ENCODE measurements around the gene ARAP1.
A peak's percentile ranks its signal among the peaks of the same experiment; 100 is the strongest.

Gene ARAP1

DNA sequence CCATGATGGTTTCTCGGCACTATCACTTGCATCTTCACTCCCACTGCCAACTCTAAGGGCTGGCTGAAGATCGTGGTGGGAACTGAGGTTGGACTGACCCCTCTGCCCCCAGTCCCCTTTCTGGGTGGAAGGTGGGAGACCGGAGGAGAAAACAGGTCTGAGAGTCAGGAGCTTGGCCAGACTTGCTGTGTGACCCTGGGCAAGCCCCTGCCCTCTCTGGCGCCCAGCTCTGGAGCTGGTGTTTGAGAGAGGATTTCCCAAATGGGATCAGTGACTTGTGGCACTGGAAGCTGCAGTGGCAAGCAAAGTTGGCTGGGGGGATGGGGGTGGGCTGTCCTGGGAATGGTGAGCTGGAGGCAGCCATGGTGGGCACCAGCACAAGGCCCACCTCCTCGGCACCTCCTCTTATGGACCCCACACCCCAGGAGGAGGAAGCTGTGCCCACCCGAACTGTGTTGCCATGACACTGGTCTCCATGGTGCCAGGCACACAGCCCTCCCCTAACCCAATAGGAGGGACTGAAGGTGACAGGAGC lies 71.5 kb downstream of the ARAP1 start:
- TF ChIP-seq, protein P1, sequence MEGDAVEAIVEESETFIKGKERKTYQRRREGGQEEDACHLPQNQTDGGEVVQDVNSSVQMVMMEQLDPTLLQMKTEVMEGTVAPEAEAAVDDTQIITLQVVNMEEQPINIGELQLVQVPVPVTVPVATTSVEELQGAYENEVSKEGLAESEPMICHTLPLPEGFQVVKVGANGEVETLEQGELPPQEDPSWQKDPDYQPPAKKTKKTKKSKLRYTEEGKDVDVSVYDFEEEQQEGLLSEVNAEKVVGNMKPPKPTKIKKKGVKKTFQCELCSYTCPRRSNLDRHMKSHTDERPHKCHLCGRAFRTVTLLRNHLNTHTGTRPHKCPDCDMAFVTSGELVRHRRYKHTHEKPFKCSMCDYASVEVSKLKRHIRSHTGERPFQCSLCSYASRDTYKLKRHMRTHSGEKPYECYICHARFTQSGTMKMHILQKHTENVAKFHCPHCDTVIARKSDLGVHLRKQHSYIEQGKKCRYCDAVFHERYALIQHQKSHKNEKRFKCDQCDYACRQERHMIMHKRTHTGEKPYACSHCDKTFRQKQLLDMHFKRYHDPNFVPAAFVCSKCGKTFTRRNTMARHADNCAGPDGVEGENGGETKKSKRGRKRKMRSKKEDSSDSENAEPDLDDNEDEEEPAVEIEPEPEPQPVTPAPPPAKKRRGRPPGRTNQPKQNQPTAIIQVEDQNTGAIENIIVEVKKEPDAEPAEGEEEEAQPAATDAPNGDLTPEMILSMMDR (IDR thresholded peaks at IDR 0.05; ENCODE audit: low read depth, low read length, missing control alignments), result no peak
- H3K36me3 ChIP-seq (replicated peaks), result no peaks in the 10 kb centered on the region
- peaks cover 42% of the 10 kb centered on the region for H3K27me3 ChIP-seq (replicated peaks)
- H3K4me3 ChIP-seq (ENCODE audit: low read depth, low read length), result no peak overlapping the region
- DNase-seq, result no peak
- no peak overlapping the region for H3K27ac ChIP-seq
- in situ Hi-C loops (cut with HindIII; ENCODE audit: low pct_ligation_motif_present, low sequenced_read_pairs), result no loop called here

DNA sequence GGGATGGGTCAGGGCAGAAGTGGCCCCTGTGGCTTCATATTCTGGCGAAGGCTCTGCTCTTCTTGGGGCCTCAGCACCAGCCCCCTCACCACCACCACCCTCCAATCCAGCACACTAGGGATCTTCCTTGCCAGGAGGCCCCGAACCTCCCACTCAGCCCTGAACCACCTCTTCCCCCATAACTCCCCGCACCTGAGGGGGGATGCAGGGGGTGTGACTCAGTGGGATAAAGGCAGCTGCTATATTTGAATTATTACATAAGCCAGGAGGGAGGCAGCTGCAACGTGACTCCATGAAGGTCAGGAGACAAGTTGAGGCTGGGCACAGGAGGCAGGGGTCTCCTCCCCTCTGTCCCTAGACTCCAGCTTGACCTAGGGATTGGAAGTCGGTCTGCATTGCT lies 72.3 kb downstream of the ARAP1 start:
- DNase-seq, result no peak
- TF ChIP-seq, protein P1 (IDR thresholded peaks at IDR 0.05; ENCODE audit: low read depth, low read length, missing control alignments), result no peak
- in situ Hi-C loops (cut with HindIII; ENCODE audit: low pct_ligation_motif_present, low sequenced_read_pairs), result no loop called here

DNA sequence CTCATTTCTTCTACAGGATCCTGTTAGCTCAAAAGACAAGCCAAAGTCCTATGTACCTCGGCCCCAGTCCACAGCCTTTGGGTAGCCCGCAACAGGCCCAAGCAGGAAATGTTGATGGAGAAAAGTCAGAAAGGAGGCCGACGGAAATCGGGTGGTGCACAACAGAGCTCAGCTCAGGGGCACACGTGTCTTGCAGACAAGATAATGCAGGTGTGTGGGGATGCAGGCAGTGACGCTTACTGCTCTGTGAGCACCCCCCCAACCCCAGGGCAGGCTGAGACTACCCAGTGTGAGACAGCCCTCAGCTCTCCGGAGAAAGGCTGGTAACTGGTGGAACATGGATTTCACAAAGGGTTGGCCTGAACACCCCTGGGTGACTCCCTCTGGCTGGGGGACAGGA lies 73.7 kb downstream of the ARAP1 start:
- Histone ChIP-seq H3K27me3 (replicated peaks) (peaks cover 61% of the 10 kb centered on the region), H3K36me3 (replicated peaks) (no peaks in the 10 kb centered on the region), H3K27ac (no peak overlapping the region), H3K4me3 (ENCODE audit: low read depth, low read length) (no peak overlapping the region)
- TF ChIP-seq, protein P1 (IDR thresholded peaks at IDR 0.05; ENCODE audit: low read depth, low read length, missing control alignments), result no peak
- DNase-seq, result no peak
- in situ Hi-C loops (cut with HindIII; ENCODE audit: low pct_ligation_motif_present, low sequenced_read_pairs), result no loop called here

More for the DNA sequence above, 72.3 kb downstream of the ARAP1 start:
- H3K36me3 ChIP-seq (replicated peaks), result no peaks in the 10 kb centered on the region
- H3K27ac ChIP-seq, result no peak overlapping the region
- peaks cover 49% of the 10 kb centered on the region for H3K27me3 ChIP-seq (replicated peaks)
- H3K4me3 ChIP-seq (ENCODE audit: low read depth, low read length), result no peak overlapping the region

DNA sequence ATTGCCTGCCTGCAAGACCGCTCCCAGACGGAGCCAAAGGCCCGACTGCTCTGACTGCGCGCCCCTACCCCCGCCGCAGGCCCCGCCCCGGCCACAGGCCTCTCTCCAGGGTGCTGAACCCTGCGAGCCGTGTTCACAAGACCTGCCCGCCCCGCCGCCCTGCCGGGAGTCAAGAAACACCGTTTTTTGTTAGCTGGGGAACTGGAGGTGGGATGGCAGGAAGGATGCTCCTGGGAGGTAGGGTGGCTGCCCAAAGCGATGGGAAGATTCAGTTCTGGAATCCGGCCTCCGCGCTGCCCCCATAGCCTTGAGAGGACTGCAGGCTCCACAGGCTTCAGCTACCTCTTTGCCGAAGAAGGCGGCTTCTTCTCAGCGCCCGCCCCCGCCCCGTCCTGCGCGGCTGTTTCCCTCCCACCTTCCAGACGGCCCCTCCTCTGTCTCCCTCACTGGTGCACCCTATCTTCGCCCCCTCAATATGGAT lies 75.3 kb downstream of the ARAP1 start:
- in situ Hi-C loops (cut with HindIII; ENCODE audit: low pct_ligation_motif_present, low sequenced_read_pairs), result no loop called here
- no peak overlapping the region for H3K4me3 ChIP-seq (ENCODE audit: low read depth, low read length)
- H3K27ac ChIP-seq, result no peak overlapping the region
- peaks cover 72% of the 10 kb centered on the region for H3K27me3 ChIP-seq (replicated peaks)
- peak; percentile 32 for DNase-seq
- H3K36me3 ChIP-seq (replicated peaks), result no peaks in the 10 kb centered on the region
- TF ChIP-seq, protein P1 (IDR thresholded peaks at IDR 0.05; ENCODE audit: low read depth, low read length, missing control alignments), result no peak

DNA sequence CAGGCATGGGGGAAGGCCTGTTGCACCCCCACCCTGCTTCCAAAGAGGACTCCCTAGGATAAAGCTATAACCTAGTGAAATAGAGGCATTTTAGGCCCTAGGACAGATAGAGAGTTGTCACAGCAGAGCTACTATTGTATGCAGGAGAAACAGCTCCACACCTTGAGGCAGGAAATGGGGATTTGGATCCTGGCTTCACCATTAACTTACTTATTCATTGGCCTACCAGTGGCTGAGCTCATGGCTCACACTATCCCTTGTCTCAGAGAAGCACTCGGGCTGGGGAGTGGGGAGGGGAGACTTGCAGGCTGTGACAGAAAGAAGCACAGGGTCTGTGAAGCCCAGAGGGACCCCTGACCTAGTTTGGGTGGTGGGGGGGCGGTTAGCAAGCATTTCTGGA lies 77.0 kb downstream of the ARAP1 start:
- Histone ChIP-seq H3K4me3 (ENCODE audit: low read depth, low read length) (no peak overlapping the region), H3K27ac (no peak overlapping the region), H3K36me3 (replicated peaks) (no peaks in the 10 kb centered on the region), H3K27me3 (replicated peaks) (peaks cover 72% of the 10 kb centered on the region)
- in situ Hi-C loops (cut with HindIII; ENCODE audit: low pct_ligation_motif_present, low sequenced_read_pairs), result no loop called here
- no peak for DNase-seq
- TF ChIP-seq, protein P1 (IDR thresholded peaks at IDR 0.05; ENCODE audit: low read depth, low read length, missing control alignments), result no peak
